Natural killer cell (primary cell): ENCODE measurements around the gene ATXN2. TPM values are rescaled to one million over a fixed set of nuclear protein-coding genes. Genes with fewer than 3 reads are reported as not detected.

Source experiments
- ATAC-seq, 3 donors: fragments of 150-1000 bp in 2 of 3; fragments of 200-7000 bp in 1 of 3; cut with Tn5 transposase; 1 replicate in 1 of 3; 2 replicates in 2 of 3; pipeline ENCODE4 v1.10.0; 2021; ENCODE audit warnings: mild to moderate bottlenecking in 2 of 3, moderate library complexity in 2 of 3
- DNase-seq, 2 donors: peaks; one replicate each; pipeline versions ENCODE4 v3.0.0 to v3.0.0-alpha.2; 2013 to 2021; ENCODE audit warnings: mixed read lengths in 1 of 2
- H3K27ac ChIP-seq: one replicate; pipeline ENCODE4 v1.5.1; 2013; ENCODE audit warnings: mild to moderate bottlenecking, low read length
- H3K27me3 ChIP-seq: one replicate; pipeline ENCODE4 v1.6.1; 2013; ENCODE audit warnings: low read length; ENCODE audit not compliant: control insufficient read depth, insufficient read depth
- H3K36me3 ChIP-seq: one replicate; pipeline ENCODE4 v1.6.1; 2013; ENCODE audit warnings: low read length; ENCODE audit not compliant: control insufficient read depth, insufficient read depth
- H3K4me1 ChIP-seq: one replicate; pipeline ENCODE4 v1.6.1; 2013; ENCODE audit warnings: low read length; ENCODE audit not compliant: control insufficient read depth, insufficient read depth
- H3K4me3 ChIP-seq: one replicate; pipeline ENCODE4 v1.5.1; 2013; ENCODE audit warnings: low read length
- H3K9me3 ChIP-seq: one replicate; pipeline ENCODE4 v1.6.1; 2013; ENCODE audit warnings: low read length; ENCODE audit not compliant: control insufficient read depth, insufficient read depth
- H3K27ac Mint-ChIP-seq, 2 donors: one replicate each; pipeline ENCODE4 v1.8.0; 2022; ENCODE audit warnings: mild to moderate bottlenecking in 2 of 2, mixed read lengths in 2 of 2, moderate library complexity in 1 of 2
- H3K27me3 Mint-ChIP-seq, 2 donors: one replicate each; pipeline ENCODE4 v1.8.0; 2022; ENCODE audit warnings: low read depth in 2 of 2, mixed read lengths in 2 of 2
- H3K36me3 Mint-ChIP-seq: one replicate; pipeline ENCODE4 v1.8.0; 2022; ENCODE audit warnings: mixed read lengths
- H3K4me1 Mint-ChIP-seq, 2 donors: one replicate each; pipeline ENCODE4 v1.8.0; 2022; ENCODE audit warnings: mixed read lengths in 2 of 2
- H3K4me3 Mint-ChIP-seq: one replicate; pipeline ENCODE4 v1.8.0; 2022; ENCODE audit warnings: mild to moderate bottlenecking, moderate library complexity, mixed read lengths
- H3K9me3 Mint-ChIP-seq, 2 donors: one replicate each; pipeline ENCODE4 v1.8.0; 2022; ENCODE audit warnings: mixed read lengths in 2 of 2
- WGBS: methylation state at CpG from one replicate; pipeline ENCODE4 v1.1.7; 2013; ENCODE audit warnings: missing lambda C conversion rate; ENCODE audit not compliant: insufficient coverage; 5-methylcytosine and 5-hydroxymethylcytosine counted together
- intact Hi-C: fragments of 100-400 bp; cut with micrococcal nuclease; formaldehyde crosslinking; loops from one replicate; pipeline ENCODE4 v1.14.2; 2022
- total RNA-seq, 4 donors: library from RNA; stranded (reverse); fragments of 120-200 nt in 1 of 4; gene quantifications; one replicate each; pipeline versions ENCODE4 v1.2.3 to v1.2.4, GENCODE V29; 2013 to 2022
- TF ChIP-seq, protein P1 (sequence below): fragments of 200-600 bp; IDR thresholded peaks from one replicate; pipeline ENCODE4 v1.8.0; 2022; ENCODE audit warnings: antibody characterized with exemption

ATXN2 gene
- total RNA-seq, 3 donors from 2014 or later (not counting 1 experiment from before 2014, with no cell fraction given): 44.9 to 56.5 (median 51.5) TPM

DNA sequence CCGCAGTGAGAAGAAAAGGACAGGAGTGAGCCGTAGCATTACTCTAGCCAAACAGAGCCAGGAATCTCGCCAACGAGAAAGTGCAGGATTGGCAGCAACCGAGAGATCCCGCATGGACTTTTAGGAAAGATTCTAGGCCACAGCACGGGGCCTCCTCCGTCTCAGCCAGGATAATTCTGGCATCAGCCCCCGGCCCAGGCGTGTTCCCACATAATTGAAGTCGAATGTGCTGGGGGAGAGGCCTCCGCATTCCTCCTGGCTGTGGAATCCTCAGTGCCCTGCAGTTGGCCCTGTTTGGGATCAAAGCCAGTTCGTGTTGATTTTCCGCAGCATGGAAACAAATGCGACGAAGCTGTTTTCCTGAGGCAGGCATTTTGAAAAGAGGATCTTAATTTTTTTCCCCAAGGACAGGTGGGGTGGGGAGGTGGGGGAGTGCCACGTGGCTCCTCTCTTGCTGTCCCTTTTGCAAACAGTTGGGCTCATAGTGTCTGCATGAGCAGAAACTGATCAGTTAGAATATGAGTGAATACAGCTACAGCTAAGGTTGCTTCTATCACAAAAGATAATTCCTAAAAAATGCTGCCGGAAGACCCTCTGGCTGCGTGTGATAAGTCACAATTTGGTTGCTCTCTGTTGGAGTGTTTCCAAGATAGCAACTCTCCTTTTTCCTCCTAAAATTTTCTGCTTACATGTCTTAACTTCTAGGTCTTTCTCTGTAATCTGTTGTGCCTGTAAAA, 37.3 kb upstream of the ATXN2 start:
- intact Hi-C loops: no loop called here
- DNase-seq (no peak), ATAC-seq (no peak)
- Histone ChIP-seq H3K4me1 (no peaks in the 10 kb centered on the region), H3K36me3 (no peaks in the 10 kb centered on the region), H3K27ac (no peak overlapping the region), H3K27me3 (no peaks in the 10 kb centered on the region), H3K9me3 (no peaks in the 10 kb centered on the region), H3K4me3 (no peak overlapping the region)
- no peak overlapping the region for H3K4me3 Mint-ChIP-seq
- H3K4me1 Mint-ChIP-seq: peaks cover 6 to 7% of the 10 kb centered on the region in 2 donors
- H3K27ac Mint-ChIP-seq: no peak overlapping the region
- H3K36me3 Mint-ChIP-seq: no peaks in the 10 kb centered on the region
- H3K9me3 Mint-ChIP-seq: no peaks in the 10 kb centered on the region
- H3K27me3 Mint-ChIP-seq: no peaks in the 10 kb centered on the region
- 91% methylated on average over 19 of the region's 19 CpGs for WGBS
- TF ChIP-seq, protein P1, sequence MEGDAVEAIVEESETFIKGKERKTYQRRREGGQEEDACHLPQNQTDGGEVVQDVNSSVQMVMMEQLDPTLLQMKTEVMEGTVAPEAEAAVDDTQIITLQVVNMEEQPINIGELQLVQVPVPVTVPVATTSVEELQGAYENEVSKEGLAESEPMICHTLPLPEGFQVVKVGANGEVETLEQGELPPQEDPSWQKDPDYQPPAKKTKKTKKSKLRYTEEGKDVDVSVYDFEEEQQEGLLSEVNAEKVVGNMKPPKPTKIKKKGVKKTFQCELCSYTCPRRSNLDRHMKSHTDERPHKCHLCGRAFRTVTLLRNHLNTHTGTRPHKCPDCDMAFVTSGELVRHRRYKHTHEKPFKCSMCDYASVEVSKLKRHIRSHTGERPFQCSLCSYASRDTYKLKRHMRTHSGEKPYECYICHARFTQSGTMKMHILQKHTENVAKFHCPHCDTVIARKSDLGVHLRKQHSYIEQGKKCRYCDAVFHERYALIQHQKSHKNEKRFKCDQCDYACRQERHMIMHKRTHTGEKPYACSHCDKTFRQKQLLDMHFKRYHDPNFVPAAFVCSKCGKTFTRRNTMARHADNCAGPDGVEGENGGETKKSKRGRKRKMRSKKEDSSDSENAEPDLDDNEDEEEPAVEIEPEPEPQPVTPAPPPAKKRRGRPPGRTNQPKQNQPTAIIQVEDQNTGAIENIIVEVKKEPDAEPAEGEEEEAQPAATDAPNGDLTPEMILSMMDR: no peak

DNA sequence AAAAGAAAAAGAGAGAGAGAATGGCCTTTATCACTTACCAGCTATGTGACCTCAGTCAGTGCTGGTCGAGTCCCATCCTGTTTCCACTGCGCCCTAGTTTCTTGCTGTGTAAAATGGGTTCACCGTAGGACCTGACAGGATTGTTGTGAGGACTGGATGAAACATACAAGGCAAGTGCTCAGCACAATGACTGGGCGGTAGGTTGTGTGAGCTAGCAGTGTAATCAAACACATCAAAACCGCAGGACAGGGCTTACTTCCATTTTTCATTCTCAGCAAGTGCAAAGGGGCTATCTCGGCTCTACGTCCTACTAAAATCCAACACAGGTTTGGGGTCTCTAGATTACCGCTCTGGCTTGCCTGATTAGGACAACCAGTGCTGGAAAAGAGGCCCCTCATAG, 36.4 kb upstream of the ATXN2 start:
- 39% methylated on average over 8 of the region's 8 CpGs for WGBS
- ATAC-seq (peak in 1 of 3 donors; percentile 48), DNase-seq (no peak)
- no peaks in the 10 kb centered on the region for H3K27me3 ChIP-seq
- no peaks in the 10 kb centered on the region for H3K4me1 ChIP-seq
- Mint-ChIP-seq H3K4me3 (no peak overlapping the region), H3K36me3 (no peaks in the 10 kb centered on the region), H3K27ac (no peak overlapping the region), H3K9me3 (no peaks in the 10 kb centered on the region), H3K4me1 (peaks cover 6 to 7% of the 10 kb centered on the region in 2 donors), H3K27me3 (no peaks in the 10 kb centered on the region)
- H3K27ac ChIP-seq: no peak overlapping the region
- no peaks in the 10 kb centered on the region for H3K36me3 ChIP-seq
- H3K4me3 ChIP-seq: no peak overlapping the region
- intact Hi-C loops: no loop called here
- TF ChIP-seq, protein P1: no peak
- H3K9me3 ChIP-seq: no peaks in the 10 kb centered on the region

DNA sequence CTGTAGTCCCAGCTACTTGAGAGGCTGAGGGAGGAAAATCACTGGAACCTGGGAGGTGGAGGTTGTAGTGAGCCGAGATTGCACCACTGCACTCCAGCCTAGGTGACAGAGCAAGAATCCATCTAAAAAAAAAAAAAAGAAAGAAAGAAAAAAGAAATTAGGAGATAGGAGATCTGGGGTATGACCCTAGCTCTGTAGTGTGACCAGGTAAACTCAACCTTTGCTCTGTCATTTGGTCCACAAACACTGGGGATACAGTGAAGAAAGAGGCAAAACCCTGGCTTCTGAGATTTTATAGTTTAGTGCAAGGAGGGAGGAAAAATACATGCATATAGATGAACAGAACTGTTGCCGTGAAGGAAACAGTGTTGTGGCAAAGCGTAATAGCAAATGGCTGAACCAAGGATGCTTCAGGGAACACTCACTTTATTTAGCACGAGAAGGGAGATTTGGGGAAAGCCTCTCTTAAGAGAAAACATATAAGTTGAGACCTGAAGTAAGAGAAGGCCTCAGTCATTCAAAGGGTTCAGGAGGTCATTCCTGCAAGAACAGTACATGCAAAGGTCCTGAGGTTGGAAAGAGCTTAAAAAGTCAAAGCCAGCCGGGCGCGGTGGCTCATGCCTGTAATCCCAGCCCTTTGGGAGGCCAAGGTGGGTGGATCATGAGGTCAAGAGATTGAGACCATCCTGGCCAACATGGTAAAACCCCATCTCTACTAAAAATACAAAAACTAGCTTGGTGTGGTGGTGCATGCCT, 29.6 kb upstream of the ATXN2 start:
- 92% methylated on average over 7 of the region's 7 CpGs for WGBS

More for the DNA sequence above, 29.6 kb upstream of the ATXN2 start:
- no peaks in the 10 kb centered on the region for H3K9me3 ChIP-seq
- no peaks in the 10 kb centered on the region for H3K9me3 Mint-ChIP-seq
- no peaks in the 10 kb centered on the region for H3K4me1 Mint-ChIP-seq
- no peak overlapping the region for H3K4me3 Mint-ChIP-seq
- TF ChIP-seq, protein P1: no peak
- no peaks in the 10 kb centered on the region for H3K36me3 ChIP-seq
- H3K36me3 Mint-ChIP-seq: no peaks in the 10 kb centered on the region
- no peak overlapping the region for H3K27ac Mint-ChIP-seq
- H3K4me3 ChIP-seq: no peak overlapping the region
- no peaks in the 10 kb centered on the region for H3K27me3 Mint-ChIP-seq
- H3K27me3 ChIP-seq: no peaks in the 10 kb centered on the region
- ATAC-seq: no peak
- no peak for DNase-seq
- no peak overlapping the region for H3K27ac ChIP-seq
- H3K4me1 ChIP-seq: no peaks in the 10 kb centered on the region
- intact Hi-C loops: no loop called here
